ENCODE results near the gene INTS11. TPM values are rescaled to one million over a fixed set of nuclear protein-coding genes. Genes with fewer than 3 reads are reported as not detected.

The INTS11 gene
- total RNA-seq, 2 donors from 2014 or later: 97.3 to 178 TPM

DNA sequence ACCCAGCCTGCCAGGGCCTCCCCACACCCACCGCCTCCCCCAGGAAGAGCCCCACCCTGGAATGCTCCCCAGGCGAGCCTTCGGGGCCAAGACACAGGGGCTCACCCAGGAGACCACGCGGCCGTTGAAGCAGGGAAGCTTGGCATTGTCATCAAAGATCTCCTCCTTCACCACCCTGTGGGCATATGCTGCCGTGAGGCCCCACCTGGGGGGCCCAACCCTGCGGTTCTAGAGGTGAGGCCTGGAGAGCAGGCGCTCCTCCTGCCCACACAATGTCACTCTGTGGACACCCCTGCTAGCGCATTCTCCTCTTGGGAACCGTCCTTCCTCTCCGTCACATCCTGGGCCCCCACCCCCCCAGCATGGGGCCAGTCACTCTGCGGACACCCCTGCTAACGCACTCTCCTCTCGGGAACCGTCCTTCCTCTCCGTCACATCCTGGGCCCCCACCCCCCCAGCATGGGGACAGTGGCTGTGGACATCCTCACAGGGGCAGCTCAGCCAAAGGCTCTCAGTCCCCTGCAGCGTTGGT is 18.2 kb upstream of the INTS11 start:
- TF ChIP-seq, protein P1, sequence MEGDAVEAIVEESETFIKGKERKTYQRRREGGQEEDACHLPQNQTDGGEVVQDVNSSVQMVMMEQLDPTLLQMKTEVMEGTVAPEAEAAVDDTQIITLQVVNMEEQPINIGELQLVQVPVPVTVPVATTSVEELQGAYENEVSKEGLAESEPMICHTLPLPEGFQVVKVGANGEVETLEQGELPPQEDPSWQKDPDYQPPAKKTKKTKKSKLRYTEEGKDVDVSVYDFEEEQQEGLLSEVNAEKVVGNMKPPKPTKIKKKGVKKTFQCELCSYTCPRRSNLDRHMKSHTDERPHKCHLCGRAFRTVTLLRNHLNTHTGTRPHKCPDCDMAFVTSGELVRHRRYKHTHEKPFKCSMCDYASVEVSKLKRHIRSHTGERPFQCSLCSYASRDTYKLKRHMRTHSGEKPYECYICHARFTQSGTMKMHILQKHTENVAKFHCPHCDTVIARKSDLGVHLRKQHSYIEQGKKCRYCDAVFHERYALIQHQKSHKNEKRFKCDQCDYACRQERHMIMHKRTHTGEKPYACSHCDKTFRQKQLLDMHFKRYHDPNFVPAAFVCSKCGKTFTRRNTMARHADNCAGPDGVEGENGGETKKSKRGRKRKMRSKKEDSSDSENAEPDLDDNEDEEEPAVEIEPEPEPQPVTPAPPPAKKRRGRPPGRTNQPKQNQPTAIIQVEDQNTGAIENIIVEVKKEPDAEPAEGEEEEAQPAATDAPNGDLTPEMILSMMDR (IDR thresholded peaks at IDR 0.05): no peak
- no peak for TF ChIP-seq POLR2AphosphoS5 (IDR thresholded peaks at IDR 0.05)
- no peak for TF ChIP-seq POLR2A (IDR thresholded peaks at IDR 0.05)
- no peak overlapping the region for H3K4me3 ChIP-seq
- intact Hi-C loops (cut with DNase I): no loop called here
- no peaks in the 10 kb centered on the region for H3K27me3 ChIP-seq (replicated peaks; ENCODE audit: insufficient read depth)
- H3K4me1 ChIP-seq (replicated peaks): peaks cover 14% of the 10 kb centered on the region
- no peak for DNase-seq (ENCODE audit: low spot score)
- H3K9me3 ChIP-seq: no peaks in the 10 kb centered on the region
- WGBS: 78% methylated on average over 18 of the region's 18 CpGs
- no peak overlapping the region for H3K27ac ChIP-seq
- H3K36me3 ChIP-seq: peaks cover 0 to 11% of the 10 kb centered on the region in 2 donors

DNA sequence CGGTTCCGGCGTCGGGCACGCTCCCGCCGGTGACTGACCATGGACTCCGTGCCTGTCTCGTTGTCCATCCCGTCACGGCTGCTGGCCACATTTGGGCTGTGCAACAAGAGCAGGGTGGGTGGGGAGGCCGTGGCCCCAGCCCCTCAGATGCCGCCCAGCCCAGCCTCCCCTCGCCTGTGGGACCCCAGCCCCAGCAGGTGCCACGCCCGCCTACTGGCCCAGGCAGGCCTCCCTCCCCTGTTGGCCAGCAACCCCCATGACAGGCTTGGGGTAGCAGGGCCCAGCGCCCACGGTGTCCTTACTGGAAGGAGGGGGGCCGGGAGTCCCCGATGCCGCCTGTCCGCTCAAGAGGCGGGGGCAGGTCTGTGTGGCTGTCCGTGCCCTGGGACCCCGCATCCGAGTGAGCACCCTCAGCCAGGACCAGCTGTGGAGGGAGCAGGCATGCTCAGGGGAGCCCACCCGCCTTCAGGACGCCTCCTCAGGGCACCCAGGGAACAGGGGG is 17.7 kb upstream of the INTS11 start:
- H3K27ac ChIP-seq: no peak overlapping the region
- peaks cover 11% of the 10 kb centered on the region for H3K4me1 ChIP-seq (replicated peaks)
- no peaks in the 10 kb centered on the region for H3K9me3 ChIP-seq
- TF ChIP-seq POLR2A (IDR thresholded peaks at IDR 0.05): no peak
- TF ChIP-seq POLR2AphosphoS5 (IDR thresholded peaks at IDR 0.05): no peak
- TF ChIP-seq, protein P1 (IDR thresholded peaks at IDR 0.05): no peak
- H3K36me3 ChIP-seq: peaks cover 0 to 11% of the 10 kb centered on the region in 2 donors
- WGBS: 93% methylated on average over 23 of the region's 28 CpGs
- no peak for DNase-seq (ENCODE audit: low spot score)
- intact Hi-C loops (cut with DNase I): no loop called here
- no peak overlapping the region for H3K4me3 ChIP-seq
- no peaks in the 10 kb centered on the region for H3K27me3 ChIP-seq (replicated peaks; ENCODE audit: insufficient read depth)

DNA sequence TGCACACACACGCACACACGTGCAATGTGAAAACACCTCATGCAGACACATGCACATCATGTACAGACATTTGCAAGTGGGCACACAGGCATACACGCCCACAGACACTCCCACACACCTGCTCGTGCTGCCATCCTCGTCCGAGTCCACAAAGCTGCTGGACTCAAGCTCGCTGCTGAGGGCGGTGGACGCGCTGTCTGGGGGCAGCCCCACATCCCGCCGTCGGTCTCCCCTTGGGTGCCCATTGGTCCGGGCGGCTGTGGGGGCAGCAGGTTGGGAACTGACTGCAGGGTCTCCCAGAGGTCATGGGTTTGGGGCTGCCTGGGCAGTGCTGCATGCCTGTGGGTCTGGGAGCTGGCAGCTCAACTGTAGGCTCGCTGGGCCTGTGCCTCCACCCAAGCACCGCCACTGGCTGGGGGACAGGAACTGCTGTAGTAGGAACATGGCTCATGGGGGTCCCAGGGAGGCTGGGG is 17.1 kb upstream of the INTS11 start:
- Histone ChIP-seq H3K4me3 (no peak overlapping the region), H3K27ac (no peak overlapping the region), H3K4me1 (replicated peaks) (peaks cover 8% of the 10 kb centered on the region), H3K9me3 (no peaks in the 10 kb centered on the region), H3K27me3 (replicated peaks; ENCODE audit: insufficient read depth) (no peaks in the 10 kb centered on the region), H3K36me3 (peaks cover 0 to 11% of the 10 kb centered on the region in 2 donors)
- TF ChIP-seq POLR2AphosphoS5 (IDR thresholded peaks at IDR 0.05) (no peak), POLR2A (IDR thresholded peaks at IDR 0.05) (no peak)
- TF ChIP-seq, protein P1 (IDR thresholded peaks at IDR 0.05): no peak
- WGBS: 91% methylated on average over 17 of the region's 17 CpGs
- DNase-seq (ENCODE audit: low spot score): no peak
- intact Hi-C loops (cut with DNase I): no loop called here

DNA sequence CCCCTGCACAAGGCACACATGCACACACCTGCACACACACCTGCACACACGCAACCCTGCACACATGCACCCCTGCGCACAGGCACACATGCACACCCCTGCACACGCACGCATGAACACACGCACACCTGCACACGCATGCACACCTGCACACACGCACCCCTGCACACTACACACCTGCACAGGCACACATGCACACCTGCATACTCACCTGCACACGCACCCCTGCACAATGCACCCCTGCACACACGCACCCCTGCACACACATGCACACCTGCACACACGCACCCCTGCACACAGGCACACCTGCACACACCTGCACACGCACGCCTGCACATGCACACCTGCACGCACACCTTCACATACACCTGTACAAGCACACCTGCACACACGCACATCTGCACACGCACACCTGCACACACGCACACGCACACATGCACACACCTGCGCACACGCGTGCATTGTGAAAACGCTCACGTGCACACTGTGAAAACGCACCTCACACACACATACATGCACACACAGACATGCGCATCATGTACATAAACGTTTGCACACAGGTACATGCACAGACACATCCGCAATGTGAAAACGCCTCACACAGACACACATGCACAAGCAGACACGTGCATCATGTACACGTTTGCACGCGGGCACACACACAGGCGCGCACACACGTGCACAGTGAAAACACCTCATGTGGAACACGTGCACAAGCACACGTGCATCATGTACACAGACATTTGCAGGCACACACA is 16.5 kb upstream of the INTS11 start:
- H3K4me1 ChIP-seq (replicated peaks): peaks cover 2% of the 10 kb centered on the region
- intact Hi-C loops (cut with DNase I): no loop called here

More for the DNA sequence above, 16.5 kb upstream of the INTS11 start:
- Histone ChIP-seq H3K27ac (no peak overlapping the region), H3K4me3 (no peak overlapping the region), H3K27me3 (replicated peaks; ENCODE audit: insufficient read depth) (no peaks in the 10 kb centered on the region), H3K9me3 (no peaks in the 10 kb centered on the region), H3K36me3 (peaks cover 0 to 11% of the 10 kb centered on the region in 2 donors)
- TF ChIP-seq, protein P1 (IDR thresholded peaks at IDR 0.05): no peak
- no peak for TF ChIP-seq POLR2AphosphoS5 (IDR thresholded peaks at IDR 0.05)
- no peak for TF ChIP-seq POLR2A (IDR thresholded peaks at IDR 0.05)
- no peak for DNase-seq (ENCODE audit: low spot score)
- 93% methylated on average over 36 of the region's 36 CpGs for WGBS

All from prostate gland (tissue), 2 donors.